ENCODE results near the gene RANBP10. TPM values are rescaled to one million over a fixed set of nuclear protein-coding genes. Genes with fewer than 3 reads are reported as not detected.

The RANBP10 gene
- polyA plus RNA-seq, 3 donors from 2014 or later, result 2.6 to 12.4 (median 7.9) TPM

DNA sequence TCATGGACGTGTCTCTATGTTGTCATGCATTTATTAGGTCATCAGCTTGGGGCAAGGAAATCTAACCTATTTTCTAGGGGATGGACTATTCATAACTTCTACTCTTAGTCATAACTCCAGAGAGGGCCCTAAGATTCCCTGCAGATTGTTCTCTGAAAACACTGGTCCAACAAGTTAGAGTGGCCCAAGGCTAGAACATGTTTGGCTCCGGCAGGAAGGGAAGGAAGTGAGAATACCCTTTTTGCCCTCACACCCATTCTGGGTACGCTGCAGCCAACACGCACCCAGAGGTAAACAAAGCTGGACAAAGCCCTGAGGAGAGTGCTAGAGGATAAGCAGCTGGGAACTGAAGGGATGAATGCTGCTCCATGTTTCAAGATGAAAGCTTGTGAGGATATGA is 129.8 kb downstream of the RANBP10 start:
- Mint-ChIP-seq H3K4me1 (no peaks in the 10 kb centered on the region), H3K9me3 (no peaks in the 10 kb centered on the region), H3K4me3 (no peak overlapping the region), H3K36me3 (no peaks in the 10 kb centered on the region), H3K27me3 (ENCODE audit: low read depth in 3 of 3) (peaks cover 0 to 3% (median 0%) of the 10 kb centered on the region in 3 donors), H3K27ac (no peak overlapping the region)
- no peak for DNase-seq

DNA sequence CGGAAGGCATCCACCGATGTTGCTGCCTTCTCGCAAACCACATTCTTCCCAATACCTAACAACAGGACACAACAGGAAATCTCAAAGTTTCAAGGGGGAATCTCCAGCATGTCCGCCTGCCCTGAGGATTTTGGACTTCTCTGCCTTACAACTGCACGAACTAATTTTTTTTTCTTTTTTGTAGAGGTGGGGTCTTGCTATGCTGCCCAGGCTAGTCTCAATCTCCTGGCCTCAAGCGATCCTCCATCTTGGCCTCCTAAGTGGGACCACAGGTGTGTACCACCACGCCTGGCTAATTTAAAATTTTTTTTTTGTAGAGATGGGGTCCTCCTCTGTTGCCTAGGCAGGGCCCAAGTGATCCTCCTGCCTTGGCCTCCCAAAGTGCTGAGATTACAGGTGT is 130.4 kb downstream of the RANBP10 start:
- Mint-ChIP-seq H3K27ac (no peak overlapping the region), H3K4me1 (no peaks in the 10 kb centered on the region), H3K27me3 (ENCODE audit: low read depth in 3 of 3) (peaks cover 0 to 3% (median 0%) of the 10 kb centered on the region in 3 donors), H3K9me3 (no peaks in the 10 kb centered on the region), H3K36me3 (no peaks in the 10 kb centered on the region), H3K4me3 (no peak overlapping the region)
- no peak for DNase-seq

DNA sequence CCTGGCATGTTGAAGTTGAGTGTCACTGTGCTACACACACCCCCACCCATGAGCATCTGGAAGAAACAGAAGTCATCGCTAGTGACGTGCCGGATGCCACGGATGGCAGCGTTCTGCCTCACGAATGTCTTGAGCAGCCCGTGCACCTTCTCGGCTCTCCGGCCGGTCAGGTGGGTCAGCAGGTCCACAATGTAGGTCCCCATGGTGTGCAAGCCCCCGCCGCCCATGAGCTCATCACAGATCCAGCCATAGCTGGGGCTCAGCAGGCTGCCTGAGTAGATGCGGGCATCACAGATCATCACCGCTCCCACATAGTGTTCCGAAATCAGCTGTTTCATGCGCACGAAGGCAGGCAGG is 130.8 kb downstream of the RANBP10 start:
- no peaks in the 10 kb centered on the region for H3K4me1 Mint-ChIP-seq
- no peak overlapping the region for H3K4me3 Mint-ChIP-seq
- H3K27me3 Mint-ChIP-seq (ENCODE audit: low read depth in 3 of 3), result peaks cover 0 to 3% (median 0%) of the 10 kb centered on the region in 3 donors
- H3K36me3 Mint-ChIP-seq, result no peaks in the 10 kb centered on the region
- H3K27ac Mint-ChIP-seq, result no peak overlapping the region
- H3K9me3 Mint-ChIP-seq, result no peaks in the 10 kb centered on the region
- DNase-seq, result no peak

DNA sequence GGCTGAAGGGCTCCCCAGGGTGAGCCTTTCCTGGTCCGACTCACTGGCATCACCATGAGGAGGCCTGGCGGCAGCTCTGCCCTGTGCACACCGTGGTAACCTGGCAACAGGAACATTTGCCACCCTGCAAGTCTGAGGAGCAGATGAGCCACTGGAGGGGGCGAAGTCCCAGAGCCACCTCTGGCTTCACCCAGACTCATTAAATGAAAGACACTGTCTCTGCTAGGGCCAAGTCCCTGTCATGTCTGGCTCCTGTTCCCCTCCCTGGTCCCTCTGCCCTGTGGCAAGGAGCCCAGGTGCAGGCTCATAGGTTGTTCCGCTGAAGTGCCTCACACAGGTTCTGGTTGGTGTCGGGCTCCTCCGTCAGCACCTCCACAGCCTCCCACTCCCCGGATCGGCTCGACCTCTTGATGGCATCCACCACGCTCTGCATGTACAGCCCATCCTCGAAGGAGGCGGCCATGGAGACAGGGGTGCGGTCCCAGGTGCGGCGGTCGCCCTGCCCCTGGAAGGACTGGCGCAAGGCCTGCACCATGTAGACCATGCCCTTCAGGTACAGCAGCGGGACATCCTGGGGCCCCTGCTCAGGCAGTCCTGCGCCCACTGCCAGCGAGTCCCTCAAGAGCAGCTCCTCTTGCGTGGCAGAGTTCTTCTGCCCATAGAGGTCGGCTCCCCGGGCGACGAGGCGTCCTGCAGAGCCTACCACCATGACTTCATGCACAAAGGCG is 131.3 kb downstream of the RANBP10 start:
- H3K27me3 Mint-ChIP-seq (ENCODE audit: low read depth in 3 of 3), result peaks cover 0 to 3% (median 0%) of the 10 kb centered on the region in 3 donors
- H3K27ac Mint-ChIP-seq, result no peak overlapping the region
- DNase-seq, result no peak
- no peaks in the 10 kb centered on the region for H3K9me3 Mint-ChIP-seq
- no peaks in the 10 kb centered on the region for H3K4me1 Mint-ChIP-seq
- H3K36me3 Mint-ChIP-seq, result no peaks in the 10 kb centered on the region
- no peak overlapping the region for H3K4me3 Mint-ChIP-seq

DNA sequence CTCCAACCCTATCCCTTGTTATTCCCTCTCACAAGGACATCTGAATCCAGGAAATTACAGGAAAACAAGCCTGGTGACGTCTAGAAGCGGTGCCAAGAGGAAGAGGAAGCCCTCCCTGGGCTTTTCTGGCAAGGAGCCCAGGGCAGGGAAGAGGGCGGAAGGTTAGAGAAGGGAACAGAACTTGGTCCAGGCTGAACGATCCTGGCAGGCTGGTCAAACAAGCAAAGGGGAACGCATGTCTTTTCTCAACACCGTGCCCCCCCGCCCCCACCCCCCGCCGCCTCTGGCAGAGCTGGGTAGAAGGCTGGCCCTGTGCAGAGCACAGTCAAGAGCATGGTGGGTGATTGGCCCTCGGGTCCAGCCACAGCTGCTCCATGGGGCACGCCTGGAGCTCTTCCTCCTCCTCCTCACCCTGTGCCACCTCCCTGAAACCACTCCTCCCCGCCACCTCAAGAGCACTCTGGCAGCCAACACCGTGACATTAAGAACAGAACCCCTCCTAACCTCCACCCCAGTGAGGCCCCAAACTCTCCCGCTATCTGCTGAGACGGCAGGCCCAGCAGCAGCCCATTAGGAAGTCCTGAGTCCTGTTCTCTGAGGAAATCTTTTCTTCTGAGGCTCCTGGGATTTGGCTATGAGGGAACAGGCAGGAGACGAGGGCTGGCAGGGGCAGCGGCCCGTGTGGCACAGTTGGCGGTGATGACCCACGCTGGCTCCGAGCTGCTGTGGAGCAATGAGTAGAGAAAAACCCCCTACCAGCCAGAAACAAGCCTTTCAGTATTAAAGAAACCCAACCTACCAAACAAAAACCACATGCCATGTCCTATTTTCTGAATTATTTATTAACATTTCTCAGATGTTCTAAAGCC is 132.4 kb downstream of the RANBP10 start:
- H3K27me3 Mint-ChIP-seq (ENCODE audit: low read depth in 3 of 3), result peaks cover 0 to 3% (median 0%) of the 10 kb centered on the region in 3 donors
- H3K27ac Mint-ChIP-seq, result peak overlapping the region in 2 of 6 donors; percentile 28 to 40
- H3K4me1 Mint-ChIP-seq, result no peaks in the 10 kb centered on the region
- H3K9me3 Mint-ChIP-seq, result no peaks in the 10 kb centered on the region
- no peak for DNase-seq
- H3K36me3 Mint-ChIP-seq, result no peaks in the 10 kb centered on the region
- no peak overlapping the region for H3K4me3 Mint-ChIP-seq

Other genes starting within 250 kb of the RANBP10 start
- gene CTCF, start 244.0 kb downstream of the RANBP10 start, polyA plus RNA-seq, result 10 to 100 TPM; 24.8 to 60.4 (median 28.4) TPM
- 1 to 10 TPM; 1.4 to 4.1 (median 3.4) TPM for gene CARMIL2, start 161.4 kb downstream of the RANBP10 start, polyA plus RNA-seq
- gene ACD, start 146.3 kb downstream of the RANBP10 start, polyA plus RNA-seq, result 10 to 100 TPM; 31.0 to 51.2 (median 39.2) TPM
- gene PARD6A, start 145.6 kb downstream of the RANBP10 start, polyA plus RNA-seq, result 10 to 100 TPM; 10.2 to 17.9 (median 10.3) TPM
- gene ENKD1, start 139.8 kb downstream of the RANBP10 start, polyA plus RNA-seq, result 1 to 10 TPM in 1 of 3 donors, under 1 TPM in 2; 0.43 to 1.9 (median 0.48) TPM
- 1 to 10 TPM; 2.7 to 6.2 (median 4.2) TPM for gene C16orf86, start 139.7 kb downstream of the RANBP10 start, polyA plus RNA-seq
- gene GFOD2, start 87.2 kb downstream of the RANBP10 start, polyA plus RNA-seq, result 1 to 10 TPM; 6.2 to 9.7 (median 7.4) TPM
- gene TSNAXIP1, start 329 bp upstream of the RANBP10 start, polyA plus RNA-seq, result not detected
- 100 to 1,000 TPM; 102 to 129 (median 117) TPM for gene THAP11, start 35.8 kb upstream of the RANBP10 start, polyA plus RNA-seq
- 100 to 1,000 TPM; 115 to 157 (median 130) TPM for gene NUTF2, start 40.4 kb upstream of the RANBP10 start, polyA plus RNA-seq
- 10 to 100 TPM in 2 of 3 donors, 1 to 10 TPM in 1; 9.3 to 15.0 (median 12.4) TPM for gene CENPT, start 41.1 kb upstream of the RANBP10 start, polyA plus RNA-seq
- gene EDC4, start 66.5 kb upstream of the RANBP10 start, polyA plus RNA-seq, result 10 to 100 TPM; 14.2 to 26.0 (median 23.8) TPM
- gene NRN1L, start 78.3 kb upstream of the RANBP10 start, polyA plus RNA-seq, result under 1 TPM in 1 of 3 donors, not detected in 2; 0.91 TPM
- gene PSKH1, start 86.7 kb upstream of the RANBP10 start, polyA plus RNA-seq, result 10 to 100 TPM; 16.4 to 40.6 (median 21.7) TPM
- gene CTRL, start 125.3 kb upstream of the RANBP10 start, polyA plus RNA-seq, result 1 to 10 TPM in 2 of 3 donors, under 1 TPM in 1; 0.59 to 2.9 (median 2.0) TPM
- 1,000 to 10,000 TPM in 2 of 3 donors, 100 to 1,000 TPM in 1; 893 to 1,468 (median 1,114) TPM for gene PSMB10, start 130.3 kb upstream of the RANBP10 start, polyA plus RNA-seq
- gene LCAT, start 137.6 kb upstream of the RANBP10 start, polyA plus RNA-seq, result 1 to 10 TPM in 1 of 3 donors, under 1 TPM in 1, not detected in 1; 0.14 to 1.3 TPM
- 10 to 100 TPM in 1 of 3 donors, 1 to 10 TPM in 2; 5.1 to 10.5 (median 6.6) TPM for gene SLC12A4, start 162.1 kb upstream of the RANBP10 start, polyA plus RNA-seq
- under 1 TPM in 1 of 3 donors, not detected in 2; 0.11 TPM for gene DPEP3, start 173.9 kb upstream of the RANBP10 start, polyA plus RNA-seq
- gene DPEP2, start 192.9 kb upstream of the RANBP10 start, polyA plus RNA-seq, result 10 to 100 TPM; 45.5 to 62.6 (median 59.4) TPM
- not detected for gene DPEP2NB, start 209.4 kb upstream of the RANBP10 start, polyA plus RNA-seq
- 10 to 100 TPM; 45.3 to 59.4 (median 55.0) TPM for gene DDX28, start 216.7 kb upstream of the RANBP10 start, polyA plus RNA-seq
- 10 to 100 TPM in 2 of 3 donors, 1 to 10 TPM in 1; 9.3 to 23.7 (median 16.8) TPM for gene DUS2, start 216.7 kb upstream of the RANBP10 start, polyA plus RNA-seq